GM19035 (cell line): ENCODE measurements around the gene CEP20.

Experiments
- ATAC-seq: cut with Tn5 transposase; IDR thresholded peaks from one replicate; pipeline ENCODE4 v1.9.1; 2021; ENCODE audit not compliant: unreplicated experiment

CEP20 gene

DNA sequence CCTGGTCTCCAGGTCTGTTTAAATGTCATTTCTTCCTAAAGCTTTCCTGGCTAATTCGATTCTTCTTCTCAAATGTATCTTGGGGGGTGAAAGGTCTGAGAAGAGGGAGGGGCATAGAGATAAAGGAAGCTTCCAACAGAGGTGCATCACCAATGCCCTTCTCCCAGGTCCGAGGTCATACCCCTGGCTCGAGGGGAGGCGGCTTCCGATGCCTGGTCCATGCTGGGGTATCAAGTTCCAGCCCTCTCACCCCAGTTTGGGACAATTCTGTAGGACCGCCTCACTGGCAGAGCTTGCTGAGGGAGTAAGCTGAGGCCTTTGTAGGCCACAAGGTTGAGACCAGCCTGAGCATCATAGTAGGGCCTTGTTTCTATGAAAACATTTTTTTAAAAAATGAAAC is 10.3 kb upstream of the CEP20 start:
- no peak for ATAC-seq

DNA sequence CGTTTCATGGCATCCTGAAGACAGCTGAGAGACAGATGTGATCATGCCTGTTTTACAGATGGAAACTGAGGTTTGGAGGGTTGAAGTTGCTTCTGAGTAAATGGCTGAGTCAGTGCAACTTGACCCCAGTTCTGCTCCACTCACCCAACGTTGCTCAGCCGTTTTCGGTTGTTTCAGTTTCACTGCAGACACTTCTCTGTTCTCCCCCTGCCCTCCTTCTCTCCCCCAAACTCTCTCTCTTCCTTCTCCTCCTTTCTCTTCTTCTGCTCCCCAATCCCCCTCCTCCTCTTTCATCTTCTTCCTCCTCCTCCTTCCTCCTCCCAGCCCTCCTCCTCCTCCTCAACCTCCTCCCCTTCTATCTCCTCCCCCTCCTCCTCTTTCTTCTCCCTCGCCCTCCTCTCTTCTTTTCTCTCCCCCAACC is 9.4 kb upstream of the CEP20 start:
- no peak for ATAC-seq

DNA sequence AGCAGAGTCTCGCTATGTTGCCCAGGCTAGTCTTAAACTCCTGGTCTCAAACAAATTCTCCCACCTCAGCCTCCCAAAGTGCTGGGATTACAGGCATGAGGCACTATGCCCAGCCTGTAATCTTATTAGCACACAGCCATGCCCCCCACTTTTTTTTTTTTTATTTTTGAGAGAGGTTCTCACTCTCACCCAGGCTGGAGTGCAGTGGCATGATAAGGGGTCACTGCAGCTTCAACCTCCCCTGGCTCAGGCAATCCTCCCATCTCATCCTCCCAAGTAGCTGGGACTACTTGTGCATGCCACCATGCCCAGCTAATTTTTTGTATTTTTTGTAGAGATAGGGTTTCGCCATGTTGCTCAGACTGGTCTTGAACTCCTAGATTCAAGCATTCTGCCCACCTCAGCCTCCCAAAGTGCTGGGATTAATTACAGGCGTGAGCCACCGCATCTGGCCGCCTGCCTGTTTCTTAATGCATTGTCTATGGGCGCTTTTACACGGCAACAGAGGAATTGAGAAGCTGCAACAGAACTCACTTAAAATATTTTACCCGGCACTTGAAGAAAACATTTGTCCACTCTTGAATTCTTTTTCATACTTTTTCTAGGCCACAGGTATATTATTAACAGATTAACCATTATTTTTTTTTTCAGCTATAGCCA is 8.8 kb upstream of the CEP20 start:
- no peak for ATAC-seq

GRCh38 chr16:15894571-15895374 is 6.4 kb upstream of the CEP20 start:
- no peak for ATAC-seq

GRCh38 chr16:15891508-15891907 is 3.1 kb upstream of the CEP20 start:
- ATAC-seq: no peak

GRCh38 chr16:15887283-15887682 is 1.1 kb downstream of the CEP20 start:
- no peak for ATAC-seq

GRCh38 chr16:15886078-15886477 is 2.3 kb downstream of the CEP20 start:
- ATAC-seq: no peak

- no peak for ATAC-seq
Measured at GRCh38 chr16:15885560-15886001, 2.8 kb downstream of the CEP20 start.

GRCh38 chr16:15882563-15882962 is 5.8 kb downstream of the CEP20 start:
- ATAC-seq: no peak

DNA sequence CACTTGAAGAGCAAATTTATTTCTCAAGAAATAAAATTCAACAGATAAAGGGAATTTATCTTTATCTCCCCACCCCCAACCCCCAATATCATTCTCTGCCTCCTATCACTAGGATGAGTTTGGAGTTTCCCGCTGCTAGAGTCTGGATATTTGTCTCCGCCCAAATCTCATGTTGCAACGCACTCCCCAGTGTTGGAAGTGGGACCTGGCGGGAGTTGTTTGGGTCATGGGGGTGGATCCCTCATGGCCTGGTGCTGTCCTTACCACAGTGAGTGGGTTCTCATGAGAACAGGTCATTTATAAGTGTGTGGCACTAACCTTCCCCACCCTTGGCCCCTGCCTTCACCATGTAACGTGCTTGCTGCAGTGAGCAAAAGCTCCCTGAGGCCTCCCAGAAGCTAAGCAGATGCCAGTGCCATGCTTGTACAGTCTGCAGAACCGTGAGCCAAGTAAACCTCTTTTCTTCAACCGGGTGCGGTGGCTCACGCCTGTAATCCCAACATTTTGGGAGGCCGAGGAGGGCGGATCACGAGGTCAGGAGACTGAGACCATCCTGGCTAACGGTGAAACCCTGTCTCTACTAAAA is 6.5 kb downstream of the CEP20 start:
- no peak for ATAC-seq

- no peak for ATAC-seq
Measured at GRCh38 chr16:15880434-15881308, 7.7 kb downstream of the CEP20 start.

DNA sequence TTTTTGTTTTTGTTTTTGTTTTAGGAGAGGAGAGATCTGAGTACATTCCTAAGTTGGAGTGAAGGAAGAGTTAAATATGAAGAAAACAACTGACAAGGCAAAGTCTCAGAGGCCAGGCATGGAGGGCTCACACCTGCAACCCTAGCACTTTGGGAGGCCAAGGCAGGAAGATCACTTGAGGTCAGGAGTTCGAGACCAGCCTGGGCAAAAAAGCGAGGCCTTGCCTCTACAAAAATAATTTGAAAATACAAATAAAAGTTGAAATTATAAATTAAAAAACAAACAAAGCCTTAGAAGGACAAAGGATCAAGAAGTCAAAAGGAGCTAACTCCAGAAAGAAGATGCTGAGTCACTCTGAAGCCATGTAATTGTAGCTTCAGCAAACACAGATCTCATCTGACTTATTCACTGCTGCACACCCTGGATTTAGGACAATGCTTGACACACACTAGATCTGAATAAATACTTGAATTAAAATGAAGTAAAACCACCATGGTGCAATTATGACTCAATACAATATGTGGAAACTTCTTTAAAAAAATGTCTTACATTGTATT is 9.1 kb downstream of the CEP20 start:
- ATAC-seq: no peak

GRCh38 chr16:15876503-15876902 is 11.9 kb downstream of the CEP20 start:
- ATAC-seq: no peak

DNA sequence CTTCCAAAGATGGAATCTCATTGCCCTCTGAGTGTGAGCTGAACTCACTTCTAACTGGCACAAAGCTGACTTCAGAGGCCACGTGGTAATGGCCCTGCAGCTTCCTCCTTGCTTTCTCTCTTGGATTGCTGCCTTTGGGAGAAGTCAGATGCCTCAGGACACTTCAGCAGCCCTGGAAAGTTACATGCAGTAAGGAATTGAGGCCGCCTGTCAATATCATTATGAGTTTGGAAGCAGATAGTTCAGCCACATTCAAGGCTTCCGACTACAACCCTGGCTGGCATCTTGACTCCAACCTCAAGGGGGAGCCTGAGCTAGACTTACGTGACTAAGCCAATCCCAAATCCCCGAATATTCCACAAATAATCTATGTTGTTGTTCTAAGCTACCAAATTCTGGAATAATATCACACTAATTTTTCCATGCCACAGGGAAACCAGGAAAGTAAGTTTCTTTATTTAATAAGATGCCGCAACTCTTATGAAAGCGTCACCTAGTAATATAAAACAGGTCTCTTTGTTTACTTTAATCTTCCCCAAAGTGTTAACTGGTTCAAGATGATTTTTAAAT is 13.6 kb downstream of the CEP20 start:
- no peak for ATAC-seq

DNA sequence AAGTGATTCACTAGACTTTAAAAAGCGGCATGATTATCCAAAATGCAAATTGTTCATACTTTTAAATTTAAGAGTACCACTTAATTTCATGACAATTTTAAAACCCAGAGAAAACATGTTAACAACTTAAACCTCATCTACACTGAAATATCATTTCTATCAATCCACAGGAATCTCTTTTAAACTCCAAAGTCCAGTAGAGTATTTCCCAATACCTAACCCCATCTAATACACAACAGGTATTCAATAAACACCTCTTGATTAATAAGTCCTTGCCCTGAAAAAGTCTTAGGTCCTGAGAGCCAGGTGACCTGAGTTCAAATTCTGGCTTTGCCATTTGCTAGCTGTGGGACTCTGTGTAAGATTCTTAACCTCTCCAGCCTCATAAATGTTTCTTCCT is 14.7 kb downstream of the CEP20 start:
- no peak for ATAC-seq

GRCh38 chr16:15873301-15873700 is 15.1 kb downstream of the CEP20 start:
- no peak for ATAC-seq

DNA sequence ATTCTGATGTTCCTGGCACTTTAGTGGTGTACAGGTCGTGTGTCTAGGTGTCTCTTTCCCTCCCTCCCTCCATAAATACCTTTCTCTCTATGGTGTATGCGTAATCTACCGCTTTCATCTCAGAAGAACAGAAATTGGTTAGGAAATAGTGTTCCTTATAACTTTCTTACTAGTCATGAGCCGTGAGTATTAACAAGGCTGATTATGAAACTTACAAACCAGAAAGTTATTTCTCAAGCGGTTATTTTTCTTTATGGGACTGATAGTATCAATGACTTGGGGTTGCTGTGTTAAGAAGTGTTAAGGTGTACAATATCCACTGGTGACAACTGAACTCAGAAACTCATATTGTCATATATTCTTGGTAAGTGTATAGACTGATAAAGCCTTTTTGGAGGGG is 18.4 kb downstream of the CEP20 start:
- no peak for ATAC-seq

- no peak for ATAC-seq
Measured at GRCh38 chr16:15866451-15866850, 22.0 kb downstream of the CEP20 start.

GRCh38 chr16:15865742-15866141 is 22.7 kb downstream of the CEP20 start:
- ATAC-seq: no peak

DNA sequence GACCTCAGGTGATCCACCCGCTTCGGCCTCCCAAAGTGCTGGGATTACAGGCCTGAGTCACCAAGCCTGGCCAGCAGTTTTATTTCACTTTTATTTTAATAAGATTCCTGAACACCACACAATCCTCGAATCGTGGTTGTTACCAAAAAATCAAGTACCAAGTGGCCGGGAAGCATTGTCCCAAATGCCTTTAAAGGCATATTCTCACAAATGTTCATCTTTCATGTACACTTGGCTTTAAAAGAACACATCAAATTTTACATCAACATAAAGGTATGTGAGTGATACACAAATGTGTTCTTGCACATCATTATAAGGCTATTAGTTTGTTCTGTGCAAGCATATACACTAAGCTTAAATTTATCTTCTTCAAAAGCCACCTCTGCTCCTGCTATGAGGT is 23.5 kb downstream of the CEP20 start:
- ATAC-seq: no peak

DNA sequence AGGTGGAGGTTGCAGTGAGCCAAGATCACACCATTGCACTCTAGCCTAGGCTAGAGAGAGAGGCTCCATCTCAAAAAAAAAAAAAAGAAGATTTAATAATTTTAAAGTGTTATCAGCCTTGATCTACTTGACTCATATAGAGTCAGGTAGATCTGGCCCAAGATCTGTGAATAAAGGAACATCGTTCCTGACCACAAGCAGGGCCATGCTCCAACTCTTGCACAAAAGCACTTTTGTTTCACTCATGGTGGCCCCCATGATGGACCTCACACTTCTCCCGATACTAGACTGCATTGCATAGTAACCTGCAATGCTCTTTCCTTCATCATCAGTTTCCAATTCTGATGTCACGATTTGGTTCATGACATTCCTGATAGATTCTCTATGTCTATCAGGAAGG is 26.4 kb downstream of the CEP20 start:
- ATAC-seq: no peak
